HCT116 (cell line): ENCODE measurements around the gene VIPR2. TPM values are rescaled to one million over a fixed set of nuclear protein-coding genes. Genes with fewer than 3 reads are reported as not detected.

Source experiments
- ATAC-seq: fragments of 200-7000 bp; cut with Tn5 transposase; 2 replicates; pipeline ENCODE4 v1.9.1; 2020; ENCODE audit warnings: mild to moderate bottlenecking, moderate library complexity
- BruUV-seq: library from RNA; stranded (reverse); fragments of 400-500 nt; replicated peaks from 2 replicates; lab custom pipeline; 2021; lab: Mats Ljungman, UMichigan
- CTCF ChIA-PET: fragments of 300-600 bp; sonication (Branson Sonifier 250); formaldehyde crosslinking; loops from one replicate; lab custom pipeline; 2021; ENCODE audit warnings: antibody characterized with exemption; lab: Charles Lee
- POLR2A ChIA-PET: fragments of 300-600, 350-600 bp; sonication (Branson Sonifier 250); formaldehyde crosslinking; loops from one replicate; lab custom pipeline; 2021; ENCODE audit warnings: antibody characterized with exemption; lab: Charles Lee
- RAD21 ChIA-PET, 2 experiments: fragments of 300-600 bp; sonication (Branson Sonifier 250); formaldehyde crosslinking; loops; one replicate each; lab custom pipeline; 2023; ENCODE audit warnings: low total read pairs in 2 of 2; ENCODE audit not compliant: uncharacterized antibody in 2 of 2, unreplicated experiment in 2 of 2, low non-redundant PET in 1 of 2; lab: Charles Lee
- DNase-seq: peaks from one replicate; pipeline ENCODE4 v3.0.0-alpha.2; 2010; ENCODE audit warnings: low read depth, low spot score
- H2AFZ ChIP-seq: fragments of 200-600 bp; shearing (Covaris generic), sonication (generic); 2 replicates; pipeline ENCODE4 v1.6.1; 2017; ENCODE audit warnings: low read depth, mixed run types, mixed read lengths, antibody characterized with exemption, low read length; ENCODE audit not compliant: poor library complexity, severe bottlenecking
- H3K27ac ChIP-seq: 2 replicates; pipeline ENCODE4 v1.5.1; 2012; ENCODE audit warnings: low read depth, low read length
- H3K27me3 ChIP-seq: fragments of 200-600 bp; sonication (generic); 2 replicates; pipeline ENCODE4 v1.6.1; 2016; ENCODE audit warnings: mixed run types, low read length, mixed read lengths; ENCODE audit not compliant: insufficient read depth
- H3K36me3 ChIP-seq, 2 experiments: fragments of 200-500 bp in 1 of 2; fragments of 200-600 bp in 1 of 2; sonication (Bioruptor generic) in 1 of 2; sonication (generic) in 1 of 2; 2 replicates each; pipeline versions ENCODE4 v1.5.1 to v1.6.1; 2014 to 2016; ENCODE audit warnings: low read length in 2 of 2, inconsistent platforms in 1 of 2, mixed read lengths in 1 of 2, mixed run types in 1 of 2; ENCODE audit not compliant: insufficient read depth in 2 of 2, control insufficient read depth in 1 of 2
- H3K4me1 ChIP-seq, 2 experiments: fragments of 200-600 bp in 1 of 2; sonication (generic) in 1 of 2; 2 replicates each; pipeline versions ENCODE4 v1.5.1 to v1.6.1; 2012 to 2017; ENCODE audit warnings: low read length in 2 of 2, inconsistent platforms in 1 of 2, mild to moderate bottlenecking in 1 of 2, mixed read lengths in 1 of 2, mixed run types in 1 of 2, moderate library complexity in 1 of 2; ENCODE audit not compliant: insufficient read depth in 2 of 2, control insufficient read depth in 1 of 2
- H3K4me2 ChIP-seq: fragments of 200-600 bp; sonication (generic); 2 replicates; pipeline ENCODE4 v1.6.1; 2017; ENCODE audit warnings: mixed run types, low read length, mixed read lengths
- H3K4me3 ChIP-seq, 2 experiments: fragments of 200-600 bp in 1 of 2; sonication (generic) in 1 of 2; replicated peaks in 1 of 2; 2 replicates each; pipeline ENCODE4 v1.5.1; 2011 to 2016; ENCODE audit warnings: low read length in 2 of 2, control low read depth in 1 of 2, low read depth in 1 of 2, mild to moderate bottlenecking in 1 of 2, mixed read lengths in 1 of 2, mixed run types in 1 of 2
- H3K79me2 ChIP-seq: fragments of 200-600 bp; sonication (generic); 2 replicates; pipeline ENCODE4 v1.6.1; 2017; ENCODE audit warnings: mild to moderate bottlenecking, mixed run types, low read length, moderate library complexity, mixed read lengths; ENCODE audit not compliant: insufficient read depth
- H3K9ac ChIP-seq: fragments of 200-600 bp; sonication (generic); 2 replicates; pipeline ENCODE4 v1.6.1; 2016; ENCODE audit warnings: low read length, mixed read lengths
- H3K9me2 ChIP-seq: fragments of 200-600 bp; sonication (generic), shearing (Covaris generic); 2 replicates; pipeline ENCODE4 v1.6.1; 2017; ENCODE audit warnings: mixed run types, mild to moderate bottlenecking, moderate library complexity; ENCODE audit not compliant: insufficient read depth
- H3K9me3 ChIP-seq, 2 experiments: fragments of 200-500 bp in 1 of 2; fragments of 200-600 bp in 1 of 2; sonication (Bioruptor generic) in 1 of 2; sonication (generic) in 1 of 2; 2 replicates each; pipeline ENCODE4 v1.6.1; 2014 to 2017; ENCODE audit warnings: low read length in 2 of 2, mixed read lengths in 2 of 2, inconsistent platforms in 1 of 2, low read depth in 1 of 2, mild to moderate bottlenecking in 1 of 2, mixed run types in 1 of 2, moderate library complexity in 1 of 2; ENCODE audit not compliant: control insufficient read depth in 1 of 2, insufficient read depth in 1 of 2
- H4K20me1 ChIP-seq: fragments of 200-600 bp; sonication (generic), shearing (Covaris generic); 2 replicates; pipeline ENCODE4 v1.6.1; 2017; ENCODE audit warnings: mixed run types, mild to moderate bottlenecking, moderate library complexity; ENCODE audit not compliant: insufficient read depth
- CEBPB ChIP-seq: IDR thresholded peaks from 2 replicates; pipeline ENCODE4 v1.6.1; 2012; ENCODE audit warnings: low read depth
- EZH2 ChIP-seq: fragments of 200-600 bp; sonication (generic); IDR thresholded peaks from 2 replicates; pipeline ENCODE4 v1.6.1; 2017; ENCODE audit warnings: antibody characterized with exemption, mixed run types
- EZH2phosphoT487 ChIP-seq: fragments of 200-600 bp; IDR thresholded peaks from 2 replicates; pipeline ENCODE4 v1.6.1; 2018; ENCODE audit warnings: antibody characterized with exemption, borderline replicate concordance
- FOSL1 ChIP-seq: IDR thresholded peaks from 2 replicates; pipeline ENCODE4 v1.6.1; 2012; ENCODE audit warnings: low read depth
- JUND ChIP-seq: IDR thresholded peaks from 2 replicates; pipeline ENCODE4 v1.6.1; 2012
- POLR2A ChIP-seq: IDR thresholded peaks from 2 replicates; pipeline ENCODE4 v1.7.0; 2011; ENCODE audit warnings: borderline replicate concordance; ENCODE audit not compliant: insufficient read depth, insufficient read length; ENCODE audit errors: extremely low read depth
- POLR2AphosphoS5 ChIP-seq: IDR thresholded peaks from 2 replicates; pipeline ENCODE4 v1.6.1; 2011; ENCODE audit warnings: mild to moderate bottlenecking, low read depth, low read length, moderate library complexity
- SP1 ChIP-seq: IDR thresholded peaks from 2 replicates; pipeline ENCODE4 v1.6.1; 2012; ENCODE audit warnings: low read depth
- TCF7L2 ChIP-seq: IDR thresholded peaks from 2 replicates; pipeline ENCODE4 v1.7.0; 2011; ENCODE audit warnings: borderline replicate concordance, inconsistent platforms; ENCODE audit not compliant: insufficient read depth, insufficient read length; ENCODE audit errors: extremely low read depth
- ZNF274 ChIP-seq: fragments of 200-500 bp; sonication (Bioruptor generic); IDR thresholded peaks from 2 replicates; pipeline ENCODE4 v1.6.1; 2014; ENCODE audit warnings: mild to moderate bottlenecking, low read depth, low read length, inconsistent platforms
- intact Hi-C: fragments of 100-400 bp; cut with micrococcal nuclease; formaldehyde crosslinking; loops from 2 replicates; pipeline ENCODE4 v1.10.0; 2022
- total RNA-seq: library from RNA; stranded (reverse); gene quantifications from one replicate; pipeline ENCODE4 v1.2.1, GENCODE V29; 2021; ENCODE audit not compliant: unreplicated experiment
- TF ChIP-seq, protein P1 (sequence below), 3 experiments: fragments of 200-600 bp in 1 of 3; sonication (generic) in 1 of 3; IDR thresholded peaks in 2 of 3; conservative IDR thresholded peaks in 1 of 3; 2 replicates each; pipeline ENCODE4 v1.5.1; 2012 to 2017; ENCODE audit warnings: low read depth in 2 of 3, low read length in 2 of 3, antibody characterized with exemption in 1 of 3, borderline replicate concordance in 1 of 3, control low read depth in 1 of 3, mild to moderate bottlenecking in 1 of 3, mixed read lengths in 1 of 3, mixed run types in 1 of 3, moderate library complexity in 1 of 3; ENCODE audit not compliant: insufficient read depth in 1 of 3
- TF ChIP-seq, protein P2 (sequence below): IDR thresholded peaks from 2 replicates; pipeline ENCODE4 v1.6.1; 2011; ENCODE audit warnings: mild to moderate bottlenecking, low read length, moderate library complexity; ENCODE audit not compliant: insufficient replicate concordance; ENCODE audit errors: extremely low read depth
- TF ChIP-seq, protein P3 (sequence below): IDR thresholded peaks from 2 replicates; pipeline ENCODE4 v1.6.1; 2012

VIPR2 gene
- total RNA-seq, 1 experiment from 2014 or later: 0.10 TPM

DNA sequence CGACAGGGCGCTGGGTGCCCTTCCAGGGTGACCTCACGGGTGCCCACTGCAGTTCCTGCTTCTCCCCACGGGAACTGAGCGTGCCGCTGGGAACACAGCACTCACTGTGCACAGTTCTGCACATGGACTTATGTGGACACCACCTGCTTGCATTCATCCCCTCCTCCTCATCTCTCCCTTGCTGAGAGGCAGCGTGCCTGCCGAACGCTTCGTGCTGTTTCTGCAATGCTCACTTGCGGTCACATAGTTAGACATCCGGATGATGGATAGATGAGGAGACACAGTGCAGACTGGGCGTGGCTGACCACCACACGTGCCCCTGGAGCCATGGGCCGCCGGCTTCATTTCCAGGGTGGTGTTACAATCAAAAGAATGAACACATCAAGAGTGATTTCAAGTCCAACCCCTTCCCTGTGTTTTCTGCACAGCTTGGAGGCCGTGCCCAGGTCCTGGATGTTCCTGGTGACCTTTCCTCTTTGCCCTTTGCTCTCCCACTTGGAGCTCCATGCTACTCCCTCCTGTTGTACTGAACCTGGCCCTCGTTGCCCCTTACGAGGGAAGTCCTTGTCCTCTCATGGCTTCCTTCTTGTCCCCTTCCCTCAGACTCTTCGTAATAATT lies 119.4 kb downstream of the VIPR2 start:
- CTCF ChIA-PET: no interaction called here
- no peak overlapping the region for H3K27ac ChIP-seq
- intact Hi-C loops: no loop called here

DNA sequence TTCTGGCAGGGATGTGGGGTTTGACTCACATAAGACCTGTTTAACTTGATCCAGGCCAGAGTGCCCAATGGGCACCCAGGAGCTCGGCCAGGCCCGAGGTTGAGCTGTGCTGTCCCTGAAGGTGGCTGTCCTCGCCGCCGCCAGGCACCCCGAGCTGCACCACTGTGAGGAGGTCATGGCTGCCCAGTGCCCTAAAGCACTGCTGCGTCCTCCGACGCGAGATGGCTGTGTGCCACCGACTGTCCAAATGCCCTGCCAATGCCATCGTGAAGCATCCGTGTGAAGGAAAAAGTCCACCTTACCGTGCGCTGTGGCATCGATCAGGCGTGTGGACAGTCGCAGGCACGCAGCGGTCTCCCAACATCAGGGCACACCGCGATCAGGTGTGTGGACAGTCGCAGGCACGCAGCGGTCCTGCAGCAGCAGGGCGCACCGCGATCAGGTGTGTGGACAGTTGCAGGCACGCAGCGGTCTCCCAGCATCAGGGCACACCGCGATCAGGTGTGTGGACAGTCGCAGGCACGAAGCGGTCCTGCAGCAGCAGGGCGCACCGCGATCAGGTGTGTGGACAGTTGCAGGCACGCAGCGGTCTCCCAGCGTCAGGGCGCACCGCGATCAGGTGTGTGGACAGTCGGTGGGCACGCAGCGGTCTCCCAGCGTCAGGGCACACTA lies 120.3 kb downstream of the VIPR2 start:
- no peaks in the 10 kb centered on the region for H4K20me1 ChIP-seq
- BruUV-seq: no TSS peak
- no peaks in the 10 kb centered on the region for H3K9me2 ChIP-seq
- peaks cover 6 to 9% of the 10 kb centered on the region in 2 experiments; a peak in 3 of 4 replicates for H3K4me1 ChIP-seq
- ATAC-seq (no peak), DNase-seq (no peak)
- no peaks in the 10 kb centered on the region for H3K27me3 ChIP-seq
- intact Hi-C loops: no loop called here
- no peaks in the 10 kb centered on the region for H3K79me2 ChIP-seq
- H3K36me3 ChIP-seq: no peaks in the 10 kb centered on the region
- no peaks in the 10 kb centered on the region for H3K9me3 ChIP-seq
- POLR2A ChIA-PET: no interaction called here
- RAD21 ChIA-PET: no interaction called here
- no peak overlapping the region for H3K4me3 ChIP-seq
- no peak overlapping the region for H2AFZ ChIP-seq
- H3K9ac ChIP-seq: no peak overlapping the region
- no peak overlapping the region for H3K4me2 ChIP-seq
- H3K27ac ChIP-seq: no peak overlapping the region
- CTCF ChIA-PET: no interaction called here
- no peak for TF ChIP-seq SP1
- TF ChIP-seq EZH2: no peak
- no peak for TF ChIP-seq JUND
- no peak for TF ChIP-seq ZNF274
- TF ChIP-seq, protein P1, sequence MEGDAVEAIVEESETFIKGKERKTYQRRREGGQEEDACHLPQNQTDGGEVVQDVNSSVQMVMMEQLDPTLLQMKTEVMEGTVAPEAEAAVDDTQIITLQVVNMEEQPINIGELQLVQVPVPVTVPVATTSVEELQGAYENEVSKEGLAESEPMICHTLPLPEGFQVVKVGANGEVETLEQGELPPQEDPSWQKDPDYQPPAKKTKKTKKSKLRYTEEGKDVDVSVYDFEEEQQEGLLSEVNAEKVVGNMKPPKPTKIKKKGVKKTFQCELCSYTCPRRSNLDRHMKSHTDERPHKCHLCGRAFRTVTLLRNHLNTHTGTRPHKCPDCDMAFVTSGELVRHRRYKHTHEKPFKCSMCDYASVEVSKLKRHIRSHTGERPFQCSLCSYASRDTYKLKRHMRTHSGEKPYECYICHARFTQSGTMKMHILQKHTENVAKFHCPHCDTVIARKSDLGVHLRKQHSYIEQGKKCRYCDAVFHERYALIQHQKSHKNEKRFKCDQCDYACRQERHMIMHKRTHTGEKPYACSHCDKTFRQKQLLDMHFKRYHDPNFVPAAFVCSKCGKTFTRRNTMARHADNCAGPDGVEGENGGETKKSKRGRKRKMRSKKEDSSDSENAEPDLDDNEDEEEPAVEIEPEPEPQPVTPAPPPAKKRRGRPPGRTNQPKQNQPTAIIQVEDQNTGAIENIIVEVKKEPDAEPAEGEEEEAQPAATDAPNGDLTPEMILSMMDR (IDR thresholded peaks at IDR 0.05 in 2 of 3, conservative IDR thresholded peaks at IDR 0.05 in 1 of 3; ENCODE audit: borderline replicate concordance in 1 of 3, insufficient read depth in 1 of 3, low read depth in 2 of 3, low read length in 2 of 3): no peak
- no peak for TF ChIP-seq POLR2A
- no peak for TF ChIP-seq TCF7L2
- TF ChIP-seq, protein P2, sequence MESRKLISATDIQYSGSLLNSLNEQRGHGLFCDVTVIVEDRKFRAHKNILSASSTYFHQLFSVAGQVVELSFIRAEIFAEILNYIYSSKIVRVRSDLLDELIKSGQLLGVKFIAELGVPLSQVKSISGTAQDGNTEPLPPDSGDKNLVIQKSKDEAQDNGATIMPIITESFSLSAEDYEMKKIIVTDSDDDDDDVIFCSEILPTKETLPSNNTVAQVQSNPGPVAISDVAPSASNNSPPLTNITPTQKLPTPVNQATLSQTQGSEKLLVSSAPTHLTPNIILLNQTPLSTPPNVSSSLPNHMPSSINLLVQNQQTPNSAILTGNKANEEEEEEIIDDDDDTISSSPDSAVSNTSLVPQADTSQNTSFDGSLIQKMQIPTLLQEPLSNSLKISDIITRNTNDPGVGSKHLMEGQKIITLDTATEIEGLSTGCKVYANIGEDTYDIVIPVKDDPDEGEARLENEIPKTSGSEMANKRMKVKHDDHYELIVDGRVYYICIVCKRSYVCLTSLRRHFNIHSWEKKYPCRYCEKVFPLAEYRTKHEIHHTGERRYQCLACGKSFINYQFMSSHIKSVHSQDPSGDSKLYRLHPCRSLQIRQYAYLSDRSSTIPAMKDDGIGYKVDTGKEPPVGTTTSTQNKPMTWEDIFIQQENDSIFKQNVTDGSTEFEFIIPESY: no peak
- TF ChIP-seq EZH2phosphoT487: no peak
- TF ChIP-seq, protein P3, sequence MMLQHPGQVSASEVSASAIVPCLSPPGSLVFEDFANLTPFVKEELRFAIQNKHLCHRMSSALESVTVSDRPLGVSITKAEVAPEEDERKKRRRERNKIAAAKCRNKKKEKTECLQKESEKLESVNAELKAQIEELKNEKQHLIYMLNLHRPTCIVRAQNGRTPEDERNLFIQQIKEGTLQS: no peak
- TF ChIP-seq POLR2AphosphoS5: no peak
- TF ChIP-seq FOSL1: no peak
- no peak for TF ChIP-seq CEBPB

More for the DNA sequence above, 119.4 kb downstream of the VIPR2 start:
- Histone ChIP-seq H2AFZ (no peak overlapping the region), H3K4me2 (no peak overlapping the region), H3K9me2 (no peaks in the 10 kb centered on the region), H3K79me2 (no peaks in the 10 kb centered on the region), H4K20me1 (no peaks in the 10 kb centered on the region), H3K9me3 (no peaks in the 10 kb centered on the region), H3K4me1 (peaks cover 6 to 13% of the 10 kb centered on the region in 2 experiments; a peak in 3 of 4 replicates), H3K36me3 (no peaks in the 10 kb centered on the region), H3K9ac (no peak overlapping the region), H3K4me3 (no peak overlapping the region), H3K27me3 (no peaks in the 10 kb centered on the region)
- ChIA-PET POLR2A (no interaction called here), RAD21 (no interaction called here)
- DNase-seq (no peak), ATAC-seq (no peak)
- no TSS peak for BruUV-seq
- TF ChIP-seq TCF7L2 (no peak), EZH2phosphoT487 (no peak)
